Measurements from ENCODE around the gene ICA1. TPM values are rescaled to one million over a fixed set of nuclear protein-coding genes. Genes with fewer than 3 reads are reported as not detected.

ICA1 gene
- total RNA-seq, 1 donor from 2014 or later: 51.0 TPM

GRCh38 chr7:8210845-8211724 lies 50.9 kb downstream of the ICA1 start:
- ATAC-seq (peak; percentile 74), DNase-seq (no peak)
- intact Hi-C loops (cut with micrococcal nuclease): no loop called here

GRCh38 chr7:8209353-8209752 lies 52.6 kb downstream of the ICA1 start:
- intact Hi-C loops (cut with micrococcal nuclease): no loop called here
- ATAC-seq: no peak
- no peak for DNase-seq

- DNase-seq (no peak), ATAC-seq (no peak)
- intact Hi-C loops (cut with micrococcal nuclease): no loop called here
These were observed 53.2 kb downstream of the ICA1 start for GRCh38 chr7:8208816-8209215.

GRCh38 chr7:8206956-8207355 lies 55.0 kb downstream of the ICA1 start:
- intact Hi-C loops (cut with micrococcal nuclease): no loop called here
- no peak for ATAC-seq
- no peak for DNase-seq

- DNase-seq (no peak), ATAC-seq (no peak)
- intact Hi-C loops (cut with micrococcal nuclease): no loop called here
These were observed 56.4 kb downstream of the ICA1 start for GRCh38 chr7:8205537-8205936.

- intact Hi-C loops (cut with micrococcal nuclease): no loop called here
- ATAC-seq (no peak), DNase-seq (no peak)
These were observed 57.0 kb downstream of the ICA1 start for GRCh38 chr7:8205031-8205387.

- ATAC-seq: no peak
- DNase-seq: no peak
- intact Hi-C loops (cut with micrococcal nuclease): no loop called here
These were observed 57.5 kb downstream of the ICA1 start for GRCh38 chr7:8204339-8205030.

GRCh38 chr7:8201846-8202441 lies 60.0 kb downstream of the ICA1 start:
- DNase-seq (no peak), ATAC-seq (peak; percentile 31)
- intact Hi-C loops (cut with micrococcal nuclease): no loop called here

GRCh38 chr7:8200717-8201116 lies 61.2 kb downstream of the ICA1 start:
- ATAC-seq (no peak), DNase-seq (no peak)
- intact Hi-C loops (cut with micrococcal nuclease): no loop called here

- no peak for DNase-seq
- no peak for ATAC-seq
- intact Hi-C loops (cut with micrococcal nuclease): no loop called here
These were observed 61.7 kb downstream of the ICA1 start for GRCh38 chr7:8200316-8200715.

GRCh38 chr7:8197994-8198698 lies 63.8 kb downstream of the ICA1 start:
- DNase-seq: no peak
- no peak for ATAC-seq
- intact Hi-C loops (cut with micrococcal nuclease): no loop called here

GRCh38 chr7:8192897-8193296 lies 69.1 kb downstream of the ICA1 start:
- intact Hi-C loops (cut with micrococcal nuclease): no loop called here
- ATAC-seq: no peak

GRCh38 chr7:8190119-8190895 lies 71.7 kb downstream of the ICA1 start:
- no peak for DNase-seq
- peak; percentile 55 for ATAC-seq
- intact Hi-C loops (cut with micrococcal nuclease): no loop called here

More at GRCh38 chr7:8192897-8193296, 69.1 kb downstream of the ICA1 start:
- DNase-seq: no peak

- ATAC-seq (no peak), DNase-seq (no peak)
- intact Hi-C loops (cut with micrococcal nuclease): no loop called here
These were observed 72.3 kb downstream of the ICA1 start for GRCh38 chr7:8189625-8190024.

- intact Hi-C loops (cut with micrococcal nuclease): no loop called here
- ATAC-seq (no peak), DNase-seq (no peak)
These were observed 75.9 kb downstream of the ICA1 start for GRCh38 chr7:8185926-8186683.

GRCh38 chr7:8184221-8184620 lies 77.7 kb downstream of the ICA1 start:
- ATAC-seq (no peak), DNase-seq (no peak)
- intact Hi-C loops (cut with micrococcal nuclease): no loop called here

GRCh38 chr7:8179486-8179885 lies 82.5 kb downstream of the ICA1 start:
- DNase-seq (no peak), ATAC-seq (no peak)
- intact Hi-C loops (cut with micrococcal nuclease): no loop called here

- intact Hi-C loops (cut with micrococcal nuclease): no loop called here
- DNase-seq (no peak), ATAC-seq (no peak)
These were observed 83.6 kb downstream of the ICA1 start for GRCh38 chr7:8178353-8178752.
